Common myeloid progenitor, CD34-positive (primary cell): Measurements from ENCODE around the gene MYO1B.
A peak's percentile ranks its signal among the peaks of the same experiment; 100 is the strongest.

Source experiments
- CTCF ChIA-PET: fragments of 350-600 bp; sonication (Branson Sonifier 250); formaldehyde crosslinking; loops from one replicate; lab custom pipeline; 2021; ENCODE audit warnings: antibody characterized with exemption; lab: Charles Lee
- POLR2A ChIA-PET: fragments of 350-600 bp; sonication (Branson Sonifier 250); formaldehyde crosslinking; loops from one replicate; lab custom pipeline; 2021; ENCODE audit warnings: antibody characterized with exemption; lab: Charles Lee
- DNase-seq, 3 donors: peaks; one replicate each; pipeline versions ENCODE4 v3.0.0 to v3.0.0-alpha.2; 2013
- H3K27ac ChIP-seq, 2 experiments: 1 replicate in 1 of 2; 2 replicates in 1 of 2; pipeline ENCODE4 v1.7.0; 2013; ENCODE audit warnings: inconsistent platforms in 2 of 2, low read length in 2 of 2, mild to moderate bottlenecking in 2 of 2, low read depth in 1 of 2, moderate library complexity in 1 of 2; ENCODE audit not compliant: severe bottlenecking in 2 of 2, insufficient read depth in 1 of 2, poor library complexity in 1 of 2
- H3K27me3 ChIP-seq, 5 experiments: replicated peaks in 2 of 5; 1 replicate in 3 of 5; 2 replicates in 2 of 5; pipeline versions ENCODE4 v1.6.1 to v1.7.0; 2013; ENCODE audit warnings: low read length in 4 of 5, mild to moderate bottlenecking in 2 of 5, moderate library complexity in 2 of 5, inconsistent platforms in 1 of 5; ENCODE audit not compliant: insufficient read depth in 5 of 5, control insufficient read depth in 4 of 5
- H3K36me3 ChIP-seq, 4 experiments: 1 replicate in 2 of 4; 2 replicates in 2 of 4; pipeline versions ENCODE4 v1.6.1 to v1.7.0; 2013; ENCODE audit warnings: low read length in 3 of 4, control low read depth in 1 of 4, mild to moderate bottlenecking in 1 of 4; ENCODE audit not compliant: control insufficient read depth in 4 of 4, insufficient read depth in 4 of 4
- H3K4me1 ChIP-seq, 4 experiments: 1 replicate in 3 of 4; 2 replicates in 1 of 4; pipeline versions ENCODE4 v1.6.1 to v1.7.1; 2013; ENCODE audit warnings: low read length in 3 of 4, mild to moderate bottlenecking in 3 of 4, control low read depth in 1 of 4, inconsistent platforms in 1 of 4, moderate library complexity in 1 of 4; ENCODE audit not compliant: control insufficient read depth in 4 of 4, insufficient read depth in 4 of 4; ENCODE audit errors: control extremely low read depth in 1 of 4
- H3K4me3 ChIP-seq, 7 experiments: 1 replicate in 4 of 7; 2 replicates in 3 of 7; pipeline versions ENCODE4 v1.5.1 to v1.7.0; 2013; ENCODE audit warnings: mild to moderate bottlenecking in 7 of 7, low read length in 6 of 7, moderate library complexity in 6 of 7, inconsistent platforms in 2 of 7, low read depth in 2 of 7, control low read depth in 1 of 7; ENCODE audit not compliant: insufficient read depth in 4 of 7, control insufficient read depth in 1 of 7; ENCODE audit errors: extremely low read depth in 1 of 7
- H3K9me3 ChIP-seq, 5 experiments: 1 replicate in 4 of 5; 2 replicates in 1 of 5; pipeline versions ENCODE4 v1.6.1 to v1.7.1; 2013; ENCODE audit warnings: low read length in 4 of 5, mild to moderate bottlenecking in 2 of 5, inconsistent platforms in 1 of 5, low read depth in 1 of 5, moderate library complexity in 1 of 5; ENCODE audit not compliant: control insufficient read depth in 4 of 5, insufficient read depth in 2 of 5; ENCODE audit errors: control extremely low read depth in 1 of 5
- WGBS: methylation state at CpG from one replicate; pipeline ENCODE4 v1.1.5; 2013; ENCODE audit not compliant: insufficient coverage; 5-methylcytosine and 5-hydroxymethylcytosine counted together

MYO1B gene

GRCh38 chr2:191233533-191233932 is 11.7 kb upstream of the MYO1B start:
- H3K9me3 ChIP-seq, result no peaks in the 10 kb centered on the region
- H3K27ac ChIP-seq, result no peak overlapping the region
- DNase-seq, result no peak
- no peaks in the 10 kb centered on the region for H3K4me1 ChIP-seq
- ChIA-PET POLR2A (no interaction called here), CTCF (no interaction called here)
- H3K27me3 ChIP-seq, result no peaks in the 10 kb centered on the region
- no peak overlapping the region for H3K4me3 ChIP-seq
- no peaks in the 10 kb centered on the region for H3K36me3 ChIP-seq
- WGBS, result 93% methylated on average over 3 of the region's 5 CpGs

GRCh38 chr2:191234376-191234775 is 10.8 kb upstream of the MYO1B start:
- no peaks in the 10 kb centered on the region for H3K36me3 ChIP-seq
- H3K27me3 ChIP-seq, result no peaks in the 10 kb centered on the region
- no peak overlapping the region for H3K27ac ChIP-seq
- no CpG with 5 or more reads among the region's 1 CpG for WGBS
- H3K4me1 ChIP-seq, result no peaks in the 10 kb centered on the region
- no peak for DNase-seq
- POLR2A ChIA-PET, result no interaction called here
- CTCF ChIA-PET, result interaction anchor here (0.7 to 1.2 kb wide), 3 partner anchors 13 to 289 kb away, joined by 3 to 4 read pairs (median 3); no protein-coding TSS in a partner anchor
- H3K9me3 ChIP-seq, result no peaks in the 10 kb centered on the region
- H3K4me3 ChIP-seq, result no peak overlapping the region

GRCh38 chr2:191240871-191241270 is 4.3 kb upstream of the MYO1B start:
- peaks cover 0 to 2% (median 0%) of the 10 kb centered on the region in 5 experiments for H3K9me3 ChIP-seq
- peaks cover 0 to 7% (median 0%) of the 10 kb centered on the region in 5 experiments for H3K27me3 ChIP-seq
- H3K27ac ChIP-seq, result no peak overlapping the region
- peaks cover 0 to 8% (median 6%) of the 10 kb centered on the region in 4 experiments for H3K4me1 ChIP-seq
- ChIA-PET POLR2A (no interaction called here), CTCF (interaction anchor here (1.4 to 2.3 kb wide), 2 partner anchors 22 to 77 kb away, joined by 3 to 9 read pairs; no protein-coding TSS in a partner anchor)
- no peaks in the 10 kb centered on the region for H3K36me3 ChIP-seq
- WGBS, result 98% methylated on average over 5 of the region's 5 CpGs
- no peak for DNase-seq
- H3K4me3 ChIP-seq, result no peak overlapping the region

GRCh38 chr2:191241418-191241817 is 3.8 kb upstream of the MYO1B start:
- Histone ChIP-seq H3K4me1 (peaks cover 0 to 12% (median 8%) of the 10 kb centered on the region in 4 experiments), H3K9me3 (peaks cover 0 to 2% (median 0%) of the 10 kb centered on the region in 5 experiments), H3K36me3 (no peaks in the 10 kb centered on the region), H3K27me3 (peaks cover 0 to 7% (median 0%) of the 10 kb centered on the region in 5 experiments), H3K27ac (no peak overlapping the region), H3K4me3 (no peak overlapping the region)
- DNase-seq, result no peak
- CTCF ChIA-PET, result interaction anchor here (2.3 kb wide), 1 partner anchor 22 kb away, joined by 9 read pairs; no protein-coding TSS in a partner anchor
- 97% methylated on average over 4 of the region's 4 CpGs for WGBS
- POLR2A ChIA-PET, result no interaction called here

- DNase-seq, result peak in 1 of 3 donors; percentile 15
Observed at GRCh38 chr2:191243154-191243553, 2.0 kb upstream of the MYO1B start.

GRCh38 chr2:191244350-191244749 is 854 bp upstream of the MYO1B start:
- Histone ChIP-seq H3K4me3 (peak overlapping the region in 2 of 7 experiments; percentile 72 to 77), H3K27ac (no peak overlapping the region), H3K4me1 (peaks cover 0 to 12% (median 8%) of the 10 kb centered on the region in 4 experiments), H3K9me3 (peaks cover 0 to 2% (median 0%) of the 10 kb centered on the region in 5 experiments), H3K27me3 (peaks cover 0 to 12% (median 0%) of the 10 kb centered on the region in 5 experiments), H3K36me3 (no peaks in the 10 kb centered on the region)
- ChIA-PET POLR2A (no interaction called here), CTCF (no interaction called here)
- WGBS, result no CpG with 5 or more reads among the region's 2 CpGs
- no peak for DNase-seq

More at GRCh38 chr2:191243154-191243553, 2.0 kb upstream of the MYO1B start:
- POLR2A ChIA-PET, result no interaction called here
- no peak overlapping the region for H3K27ac ChIP-seq
- WGBS, result 90% methylated on average over 1 of the region's 1 CpG
- no peaks in the 10 kb centered on the region for H3K36me3 ChIP-seq
- H3K9me3 ChIP-seq, result peaks cover 0 to 2% (median 0%) of the 10 kb centered on the region in 5 experiments
- H3K27me3 ChIP-seq, result peaks cover 0 to 12% (median 0%) of the 10 kb centered on the region in 5 experiments
- no peak overlapping the region for H3K4me3 ChIP-seq
- CTCF ChIA-PET, result interaction anchor here (1.3 kb wide), 1 partner anchor 60 kb away, joined by 3 read pairs; no protein-coding TSS in a partner anchor
- peaks cover 0 to 12% (median 8%) of the 10 kb centered on the region in 4 experiments for H3K4me1 ChIP-seq

GRCh38 chr2:191245869-191246531 is 796 bp downstream of the MYO1B start:
- Histone ChIP-seq H3K27ac (no peak overlapping the region), H3K36me3 (no peaks in the 10 kb centered on the region), H3K4me3 (peak overlapping the region; percentile 52 to 77 (median 67)), H3K9me3 (peaks cover 0 to 2% (median 0%) of the 10 kb centered on the region in 5 experiments), H3K4me1 (peaks cover 0 to 12% (median 8%) of the 10 kb centered on the region in 4 experiments), H3K27me3 (peaks cover 0 to 12% (median 0%) of the 10 kb centered on the region in 5 experiments)
- CTCF ChIA-PET, result interaction anchor here (0.7 to 1.6 kb wide), 3 partner anchors 10 to 40 kb away, joined by 3 read pairs; no protein-coding TSS in a partner anchor
- DNase-seq, result peak in 2 of 3 donors; percentile 24 to 52
- 11% methylated on average over 13 of the region's 34 CpGs for WGBS
- POLR2A ChIA-PET, result no interaction called here
